ENCODE measurements around the gene CD34. TPM values are rescaled to one million over a fixed set of nuclear protein-coding genes. Genes with fewer than 3 reads are reported as not detected.

The CD34 gene
- total RNA-seq, 2 experiments from 2014 or later: 0.02 to 0.06 TPM

GRCh38 chr1:207862241-207862787 lies 48.6 kb downstream of the CD34 start:
- ATAC-seq (no peak), DNase-seq (no peak)
- Mint-ChIP-seq H3K27me3 (no peaks in the 10 kb centered on the region), H3K27ac (peak overlapping the region; percentile 94), H3K4me3 (peak overlapping the region; percentile 49), H3K4me1 (peaks cover 62% of the 10 kb centered on the region), H3K9me3 (ENCODE audit: low read depth) (no peaks in the 10 kb centered on the region), H3K36me3 (peaks cover 51% of the 10 kb centered on the region)
- CTCF ChIA-PET: interaction anchor here (0.7 to 17.5 kb wide), 11 partner anchors 9 to 109 kb away, joined by 3 to 414 read pairs (median 5); no protein-coding TSS in a partner anchor

GRCh38 chr1:207861442-207862177 lies 49.3 kb downstream of the CD34 start:
- CTCF ChIA-PET: interaction anchor here (0.5 to 17.5 kb wide), 13 partner anchors 9 to 108 kb away, joined by 3 to 414 read pairs (median 4); no protein-coding TSS in a partner anchor
- peak overlapping the region; percentile 49 for H3K4me3 Mint-ChIP-seq
- no peaks in the 10 kb centered on the region for H3K27me3 Mint-ChIP-seq
- H3K4me1 Mint-ChIP-seq: peaks cover 61% of the 10 kb centered on the region
- DNase-seq (peak; percentile 82), ATAC-seq (peak; percentile 68)
- peak overlapping the region; percentile 94 for H3K27ac Mint-ChIP-seq
- H3K9me3 Mint-ChIP-seq (ENCODE audit: low read depth): no peaks in the 10 kb centered on the region
- peaks cover 50% of the 10 kb centered on the region for H3K36me3 Mint-ChIP-seq

GRCh38 chr1:207860531-207860930 lies 50.4 kb downstream of the CD34 start:
- H3K4me3 Mint-ChIP-seq: no peak overlapping the region
- H3K27ac Mint-ChIP-seq: no peak overlapping the region
- DNase-seq (no peak), ATAC-seq (no peak)
- peaks cover 47% of the 10 kb centered on the region for H3K36me3 Mint-ChIP-seq
- no peaks in the 10 kb centered on the region for H3K27me3 Mint-ChIP-seq
- peaks cover 61% of the 10 kb centered on the region for H3K4me1 Mint-ChIP-seq
- H3K9me3 Mint-ChIP-seq (ENCODE audit: low read depth): no peaks in the 10 kb centered on the region
- CTCF ChIA-PET: interaction anchor here (0.7 to 17.5 kb wide), 6 partner anchors 8 to 103 kb away, joined by 3 to 284 read pairs (median 6); no protein-coding TSS in a partner anchor

- Mint-ChIP-seq H3K4me3 (no peak overlapping the region), H3K36me3 (peaks cover 40% of the 10 kb centered on the region), H3K9me3 (ENCODE audit: low read depth) (no peaks in the 10 kb centered on the region), H3K27me3 (no peaks in the 10 kb centered on the region), H3K27ac (no peak overlapping the region), H3K4me1 (peaks cover 52% of the 10 kb centered on the region)
- DNase-seq: no peak
- CTCF ChIA-PET: interaction anchor here (1.7 to 3.0 kb wide), 2 partner anchors 10 to 30 kb away, joined by 5 to 16 read pairs; no protein-coding TSS in a partner anchor
- no peak for ATAC-seq
Measured at GRCh38 chr1:207858806-207859205, 52.1 kb downstream of the CD34 start.

DNA sequence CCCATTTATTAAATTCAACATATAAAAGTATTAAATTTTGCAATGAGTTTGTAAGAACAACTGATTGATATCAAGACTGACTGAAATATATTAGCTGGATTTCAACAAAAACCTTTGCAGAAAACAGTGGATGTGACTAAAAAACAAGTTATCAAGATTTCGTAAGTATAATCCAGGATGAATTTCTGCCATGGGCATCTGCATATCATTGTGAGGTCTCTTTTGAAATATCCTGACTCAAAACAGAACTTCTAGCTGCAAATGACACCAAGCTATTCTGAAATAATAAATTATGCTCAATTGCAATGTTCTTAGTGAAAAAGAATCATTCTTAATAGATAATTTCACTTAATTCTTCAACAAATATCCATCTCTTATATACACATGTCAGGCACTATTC lies 52.6 kb downstream of the CD34 start:
- Mint-ChIP-seq H3K4me1 (peaks cover 51% of the 10 kb centered on the region), H3K4me3 (no peak overlapping the region), H3K36me3 (peaks cover 40% of the 10 kb centered on the region), H3K9me3 (ENCODE audit: low read depth) (no peaks in the 10 kb centered on the region), H3K27ac (no peak overlapping the region), H3K27me3 (no peaks in the 10 kb centered on the region)
- ATAC-seq (no peak), DNase-seq (no peak)
- CTCF ChIA-PET: interaction anchor here (1.8 to 3.0 kb wide), 2 partner anchors 10 to 29 kb away, joined by 4 to 16 read pairs; no protein-coding TSS in a partner anchor

GRCh38 chr1:207857447-207857846 lies 53.5 kb downstream of the CD34 start:
- Mint-ChIP-seq H3K9me3 (ENCODE audit: low read depth) (no peaks in the 10 kb centered on the region), H3K36me3 (peaks cover 37% of the 10 kb centered on the region), H3K27ac (no peak overlapping the region), H3K4me3 (no peak overlapping the region), H3K27me3 (no peaks in the 10 kb centered on the region), H3K4me1 (peaks cover 50% of the 10 kb centered on the region)
- CTCF ChIA-PET: interaction anchor here (1.8 kb wide), 2 partner anchors 28 to 30 kb away, joined by 4 to 7 read pairs; no protein-coding TSS in a partner anchor
- no peak for ATAC-seq
- no peak for DNase-seq

DNA sequence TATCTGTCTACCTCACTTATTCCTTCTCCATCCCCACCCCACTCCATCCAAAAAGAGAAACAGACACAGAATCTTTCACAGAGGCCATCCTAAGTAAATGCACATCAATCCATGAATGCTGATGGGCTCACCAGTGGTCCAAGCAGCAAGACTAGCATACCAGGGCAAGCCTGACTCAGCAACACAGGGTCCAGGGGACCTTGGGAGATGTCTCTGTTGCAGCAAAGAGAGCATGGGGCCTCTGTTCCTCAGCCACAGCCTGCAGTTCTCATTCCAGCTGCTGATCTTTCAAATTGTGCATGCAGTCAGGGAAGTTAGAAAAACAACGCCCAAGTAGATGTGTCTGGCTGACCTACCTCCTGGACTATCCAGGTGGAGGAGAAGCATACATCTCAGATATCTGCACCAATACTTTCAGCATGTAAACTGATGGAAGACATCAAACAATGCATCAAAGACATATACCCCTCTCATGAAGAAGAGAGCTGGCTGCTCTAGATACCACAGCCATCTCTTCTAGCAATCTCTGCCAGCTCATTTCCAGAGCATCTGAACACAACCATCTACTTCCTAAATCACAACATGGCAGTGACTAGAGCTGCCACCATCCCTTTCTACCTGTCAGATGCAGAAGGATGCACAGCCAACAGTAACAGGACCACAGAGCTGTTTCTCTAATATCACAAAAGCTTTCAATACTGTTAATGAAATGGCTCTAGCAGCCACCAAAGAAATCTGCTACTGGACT lies 54.5 kb downstream of the CD34 start:
- Mint-ChIP-seq H3K9me3 (ENCODE audit: low read depth) (no peaks in the 10 kb centered on the region), H3K4me3 (no peak overlapping the region), H3K4me1 (peaks cover 43% of the 10 kb centered on the region), H3K27ac (peak overlapping the region; percentile 17), H3K27me3 (no peaks in the 10 kb centered on the region), H3K36me3 (peaks cover 36% of the 10 kb centered on the region)
- CTCF ChIA-PET: interaction anchor here (1.1 to 2.2 kb wide), 7 partner anchors 13 to 59 kb away, joined by 3 to 9 read pairs (median 5); no protein-coding TSS in a partner anchor
- DNase-seq: no peak
- ATAC-seq: peak; percentile 48

DNA sequence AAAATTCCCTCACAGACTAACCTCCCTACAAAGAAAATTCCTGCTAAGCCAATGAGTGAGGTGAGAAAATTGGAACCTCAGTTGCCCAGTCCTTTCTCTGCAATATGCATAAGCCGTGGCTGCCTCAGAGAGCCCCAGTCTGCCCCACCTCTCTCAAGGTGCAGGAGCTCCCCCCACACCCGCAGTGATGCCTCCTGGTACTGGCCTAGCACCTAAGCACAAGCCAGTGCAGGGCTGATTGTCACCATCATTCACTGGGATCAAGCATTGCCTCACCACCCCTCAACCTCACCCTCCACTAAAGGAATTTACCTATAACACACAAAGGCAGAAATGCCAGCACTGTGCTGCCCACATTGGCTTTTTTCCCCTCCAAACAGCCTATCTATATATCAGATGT lies 56.9 kb downstream of the CD34 start:
- H3K4me3 Mint-ChIP-seq: no peak overlapping the region
- ATAC-seq (no peak), DNase-seq (no peak)
- no peaks in the 10 kb centered on the region for H3K9me3 Mint-ChIP-seq (ENCODE audit: low read depth)
- H3K4me1 Mint-ChIP-seq: peaks cover 53% of the 10 kb centered on the region
- H3K27ac Mint-ChIP-seq: no peak overlapping the region
- no peaks in the 10 kb centered on the region for H3K27me3 Mint-ChIP-seq
- H3K36me3 Mint-ChIP-seq: peaks cover 46% of the 10 kb centered on the region
- CTCF ChIA-PET: no interaction called here

DNA sequence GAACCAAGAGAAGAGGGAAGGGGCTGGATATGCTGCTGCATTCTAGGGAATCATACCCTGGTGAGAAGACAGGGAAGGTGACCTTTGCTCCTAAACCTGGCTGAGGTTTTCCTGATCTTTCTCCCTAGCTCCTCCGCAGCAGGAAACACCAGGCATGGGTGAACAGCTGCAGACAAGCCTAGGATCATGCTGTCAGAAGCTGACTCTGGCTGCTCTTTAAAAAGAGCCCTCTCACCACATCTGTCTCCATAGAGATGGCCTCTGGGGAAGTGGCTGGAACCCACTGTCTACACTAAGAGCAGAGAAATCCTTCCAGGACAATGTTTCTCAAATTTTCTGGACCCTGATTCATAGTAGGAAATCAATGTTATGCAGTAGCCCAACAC lies 57.6 kb downstream of the CD34 start:
- no peak overlapping the region for H3K4me3 Mint-ChIP-seq
- CTCF ChIA-PET: no interaction called here
- no peak for DNase-seq
- no peaks in the 10 kb centered on the region for H3K9me3 Mint-ChIP-seq (ENCODE audit: low read depth)
- H3K27ac Mint-ChIP-seq: no peak overlapping the region
- no peak for ATAC-seq
- no peaks in the 10 kb centered on the region for H3K27me3 Mint-ChIP-seq
- H3K4me1 Mint-ChIP-seq: peaks cover 60% of the 10 kb centered on the region
- H3K36me3 Mint-ChIP-seq: peaks cover 48% of the 10 kb centered on the region

DNA sequence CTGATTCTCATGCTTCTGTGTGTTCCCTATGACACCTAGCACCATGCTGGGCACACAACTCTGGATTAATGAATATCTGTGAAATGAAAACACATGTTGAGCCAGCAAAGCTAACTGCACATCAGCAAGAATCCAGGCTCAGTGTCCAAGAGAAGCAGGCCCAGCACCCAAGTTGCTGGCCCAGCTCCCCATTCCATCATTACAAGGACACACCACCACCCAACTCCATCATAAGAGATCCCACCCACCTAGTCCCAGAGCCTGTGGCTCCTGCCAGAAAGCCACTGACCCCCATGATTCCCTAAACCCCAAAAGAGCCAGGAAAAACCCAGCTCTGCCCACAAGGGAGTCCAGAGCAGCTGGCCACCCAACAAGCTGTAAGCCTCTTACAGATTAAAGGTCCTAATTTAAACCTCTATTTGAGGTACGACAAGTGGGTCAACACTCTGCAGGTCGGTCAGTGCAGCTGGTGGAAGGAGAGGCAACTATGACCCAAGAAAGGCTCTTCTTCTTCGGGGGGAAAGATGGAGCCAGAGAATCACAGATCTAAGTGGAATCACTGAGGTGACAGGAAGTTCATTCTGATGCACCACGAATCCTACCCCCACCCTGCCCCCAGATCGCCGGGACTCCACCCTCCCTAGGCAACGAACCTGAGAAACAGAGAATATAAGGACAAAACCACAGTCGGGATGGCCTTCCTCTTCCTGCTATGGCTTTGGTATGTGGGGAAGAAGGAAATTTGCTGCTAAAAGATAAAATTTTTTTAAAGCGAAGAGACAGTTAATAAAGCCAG lies 58.2 kb downstream of the CD34 start:
- H3K27me3 Mint-ChIP-seq: no peaks in the 10 kb centered on the region
- DNase-seq: peak; percentile 11
- H3K4me1 Mint-ChIP-seq: peaks cover 66% of the 10 kb centered on the region
- peaks cover 48% of the 10 kb centered on the region for H3K36me3 Mint-ChIP-seq
- H3K27ac Mint-ChIP-seq: no peak overlapping the region
- no peak for ATAC-seq
- CTCF ChIA-PET: interaction anchor here (0.9 kb wide), 1 partner anchor 9 kb away, joined by 6 read pairs; no protein-coding TSS in a partner anchor
- no peaks in the 10 kb centered on the region for H3K9me3 Mint-ChIP-seq (ENCODE audit: low read depth)
- H3K4me3 Mint-ChIP-seq: no peak overlapping the region

DNA sequence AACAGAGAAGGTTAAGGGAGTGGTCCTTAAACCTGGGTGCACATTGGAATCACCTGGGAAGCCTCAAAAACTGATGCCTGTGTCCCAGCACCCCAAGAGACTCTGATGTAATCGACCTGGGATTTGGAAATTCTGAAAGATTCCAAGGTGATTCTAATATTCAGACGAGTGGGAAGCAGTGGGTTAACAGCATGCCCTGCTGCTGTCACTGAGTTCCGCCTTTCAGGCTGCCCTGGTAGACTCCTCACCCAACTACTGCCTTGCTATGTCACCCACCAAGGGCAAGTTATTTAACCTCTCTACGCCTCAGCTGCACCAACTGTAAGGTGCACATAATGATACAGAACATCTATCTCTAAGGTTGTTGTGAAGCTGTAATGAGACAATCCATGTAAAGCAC lies 59.2 kb downstream of the CD34 start:
- H3K9me3 Mint-ChIP-seq (ENCODE audit: low read depth): no peaks in the 10 kb centered on the region
- ATAC-seq (no peak), DNase-seq (peak; percentile 2)
- peaks cover 60% of the 10 kb centered on the region for H3K4me1 Mint-ChIP-seq
- peaks cover 46% of the 10 kb centered on the region for H3K36me3 Mint-ChIP-seq
- no peak overlapping the region for H3K27ac Mint-ChIP-seq
- CTCF ChIA-PET: no interaction called here
- no peak overlapping the region for H3K4me3 Mint-ChIP-seq
- H3K27me3 Mint-ChIP-seq: no peaks in the 10 kb centered on the region

- peaks cover 51% of the 10 kb centered on the region for H3K4me1 Mint-ChIP-seq
- no peaks in the 10 kb centered on the region for H3K9me3 Mint-ChIP-seq (ENCODE audit: low read depth)
- ATAC-seq: no peak
- DNase-seq: no peak
- CTCF ChIA-PET: interaction anchor here (1.0 to 1.1 kb wide), 2 partner anchors 17 to 54 kb away, joined by 3 read pairs; no protein-coding TSS in a partner anchor
- H3K36me3 Mint-ChIP-seq: peaks cover 39% of the 10 kb centered on the region
- no peaks in the 10 kb centered on the region for H3K27me3 Mint-ChIP-seq
- H3K27ac Mint-ChIP-seq: no peak overlapping the region
- H3K4me3 Mint-ChIP-seq: no peak overlapping the region
Measured at GRCh38 chr1:207850621-207851407, 60.1 kb downstream of the CD34 start.

Data from activated CD8-positive, alpha-beta memory T cell treated with anti-CD3 and anti-CD28 coated beads, Interleukin-2, amount 10 ng/mL, durations not matched to agents 7 days and 5 days (primary cell).